Activated CD8-positive, alpha-beta memory T cell treated with anti-CD3 and anti-CD28 coated beads, Interleukin-2, amount 50 U/mL, for 1 hour (primary cell): Measurements from ENCODE around the gene DAZAP1.
"Not testable (repeated sequence)": the region's sequence is repeated elsewhere in the genome, so short reads cannot be mapped to it uniquely, and the experiment has no call there.

Experiments used
- DNase-seq: peaks from one replicate; pipeline ENCODE4 v3.0.0-alpha.2; 2020; ENCODE audit errors: extremely low read depth

Gene DAZAP1

GRCh38 chr19:1473085-1473851 lies 65.9 kb downstream of the DAZAP1 start:
- no peak for DNase-seq

DNA sequence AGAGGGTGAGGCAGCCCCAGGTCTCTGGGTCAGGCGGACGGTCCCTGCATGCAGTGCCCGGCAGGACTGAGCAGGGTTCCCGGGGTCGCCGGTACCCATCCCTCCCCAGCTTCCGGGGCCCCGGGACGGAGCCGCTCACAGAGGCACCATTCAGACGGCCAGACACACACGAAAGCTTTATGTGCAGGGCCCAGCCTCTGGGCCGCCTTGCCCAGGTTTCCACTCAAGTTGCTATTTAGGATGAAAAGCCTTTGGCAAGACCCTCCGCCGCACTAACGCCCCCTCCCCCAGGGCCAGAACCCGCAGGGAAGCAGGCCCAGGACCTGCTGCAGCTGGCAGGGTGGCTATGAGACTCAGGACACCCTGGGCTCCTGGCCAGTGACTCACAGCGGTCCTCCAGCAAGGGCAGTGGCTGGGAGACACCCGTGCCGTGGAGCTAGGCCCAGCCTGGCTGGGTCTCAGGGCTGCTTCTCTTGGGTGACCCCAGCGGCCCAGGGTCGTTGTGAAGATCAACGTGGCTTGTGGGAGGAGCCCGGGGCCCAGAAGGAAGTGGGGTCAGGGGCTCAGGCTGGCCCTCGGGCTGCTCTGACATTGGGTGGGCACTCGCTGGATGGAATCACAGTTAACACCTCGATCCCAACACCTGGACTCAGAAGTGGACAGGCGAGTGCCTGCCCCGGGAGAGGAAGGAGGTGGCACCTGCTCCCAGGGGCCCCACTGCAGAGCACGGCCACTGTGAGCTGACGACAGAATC lies 66.8 kb downstream of the DAZAP1 start:
- no peak for DNase-seq

- DNase-seq = no peak
Observed at GRCh38 chr19:1474765-1475351, 67.5 kb downstream of the DAZAP1 start.

DNA sequence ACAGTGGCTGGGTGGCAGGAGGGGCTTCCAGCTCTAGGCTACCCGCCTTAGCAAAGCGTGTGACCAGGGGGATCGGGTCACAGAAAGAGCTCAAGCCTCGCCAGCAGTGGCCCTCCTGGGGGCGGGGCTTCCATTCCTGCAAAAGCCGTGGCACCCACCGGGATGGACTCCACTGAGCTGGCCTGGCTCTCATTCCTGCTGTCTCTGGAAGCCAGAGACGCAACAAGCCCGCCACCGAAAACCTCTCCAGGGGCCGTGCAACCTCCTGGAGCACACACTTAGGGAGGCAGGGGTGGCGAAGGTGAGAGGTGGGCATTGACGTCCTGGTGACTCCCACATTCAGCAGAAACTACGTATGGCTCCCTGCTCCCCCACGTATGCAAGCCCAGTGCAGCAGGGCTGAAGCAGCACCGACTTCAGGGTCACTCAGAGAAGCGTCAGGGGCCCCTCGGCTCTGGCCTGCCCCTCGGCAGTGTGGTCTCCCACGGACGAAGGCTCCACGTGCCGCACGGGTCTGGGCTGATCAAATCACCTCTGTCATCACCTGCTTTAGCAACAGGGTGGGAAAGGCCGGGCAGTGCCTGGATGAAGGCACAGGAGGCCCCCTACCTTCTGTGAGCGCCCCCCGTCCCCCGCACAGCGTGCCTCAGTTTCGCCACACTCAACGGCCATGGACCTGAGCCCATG lies 68.5 kb downstream of the DAZAP1 start:
- no peak for DNase-seq

GRCh38 chr19:1477056-1477455 lies 69.7 kb downstream of the DAZAP1 start:
- DNase-seq = not testable (repeated sequence)

GRCh38 chr19:1478934-1479707 lies 71.7 kb downstream of the DAZAP1 start, which contains the start of gene C19orf25:
TSS of gene C19orf25 (minus strand) at chr19:1479215. CDS start at chr19:1478903, 312 bp downstream.
- DNase-seq = peak; percentile 60

DNA sequence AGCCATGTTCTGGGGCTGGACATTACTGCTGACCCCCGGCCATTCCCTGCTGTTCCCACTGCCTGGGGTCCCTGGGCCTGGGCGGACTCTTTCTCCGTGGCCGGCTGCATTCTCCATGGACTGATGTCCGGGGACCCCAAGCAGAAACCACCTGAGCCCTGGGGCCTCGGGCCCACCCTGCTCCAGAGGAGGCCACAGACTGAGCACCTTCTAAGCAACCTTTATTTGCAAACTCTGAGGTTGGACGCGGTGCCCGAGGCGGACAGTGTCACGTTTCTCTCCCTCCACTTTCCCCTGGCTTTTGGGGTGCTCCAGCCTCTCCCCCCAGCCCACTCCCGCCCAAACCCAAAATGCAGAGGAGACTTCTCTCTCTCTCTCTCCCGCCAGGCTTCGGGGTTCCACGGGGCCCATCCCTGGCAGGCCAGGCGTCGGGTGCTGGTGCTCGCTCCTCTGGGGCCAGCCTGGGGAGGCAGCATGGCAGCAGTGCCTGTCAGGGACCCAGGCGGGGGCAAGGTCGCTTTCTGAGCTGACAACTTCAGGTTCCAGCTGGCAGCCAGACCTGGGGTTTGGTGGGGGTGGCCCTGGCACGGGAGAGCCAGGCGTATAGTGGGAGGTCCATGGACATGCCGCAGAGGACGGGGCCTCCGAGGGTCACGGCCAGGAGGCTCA lies 74.0 kb downstream of the DAZAP1 start:
- no peak for DNase-seq

- no peak for DNase-seq
Observed at GRCh38 chr19:1481893-1482360, 74.5 kb downstream of the DAZAP1 start.

DNA sequence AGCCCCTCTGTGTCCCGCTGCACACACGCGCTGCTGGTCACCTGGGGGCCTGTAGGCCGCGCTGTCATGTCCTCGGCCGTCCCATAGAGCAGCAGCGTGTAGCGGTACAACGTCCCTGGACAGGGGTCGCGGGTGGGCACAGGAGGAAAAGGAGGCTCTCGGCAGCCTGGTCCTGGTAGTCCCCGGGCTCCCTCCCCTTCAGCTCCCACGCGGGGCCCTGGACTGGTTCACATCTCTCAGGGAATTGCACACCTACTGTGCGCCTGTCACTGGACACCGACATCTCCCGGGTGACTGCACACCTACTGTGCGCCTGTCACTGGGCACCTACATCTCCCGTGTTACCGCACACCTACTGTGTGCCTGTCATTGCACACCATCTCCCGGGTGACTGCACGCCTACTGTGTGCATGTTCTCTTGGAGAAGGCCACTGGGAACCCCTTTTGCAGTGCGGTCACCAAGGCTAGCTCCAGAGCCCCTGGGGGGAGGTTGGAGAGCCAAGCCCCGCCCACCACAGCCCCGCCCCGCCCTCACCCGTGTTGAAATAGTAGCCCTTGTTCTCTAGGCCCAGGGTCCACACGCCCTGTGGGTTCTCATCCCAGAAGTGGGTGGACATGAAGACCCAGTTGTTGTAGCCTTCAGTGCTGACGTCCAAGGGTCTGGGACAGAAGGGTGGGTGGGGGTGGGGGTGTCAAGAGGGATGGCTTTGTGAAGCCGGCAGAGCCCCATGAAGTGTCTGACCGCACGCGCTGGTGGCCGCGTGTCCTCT lies 75.2 kb downstream of the DAZAP1 start:
- DNase-seq = no peak

DNA sequence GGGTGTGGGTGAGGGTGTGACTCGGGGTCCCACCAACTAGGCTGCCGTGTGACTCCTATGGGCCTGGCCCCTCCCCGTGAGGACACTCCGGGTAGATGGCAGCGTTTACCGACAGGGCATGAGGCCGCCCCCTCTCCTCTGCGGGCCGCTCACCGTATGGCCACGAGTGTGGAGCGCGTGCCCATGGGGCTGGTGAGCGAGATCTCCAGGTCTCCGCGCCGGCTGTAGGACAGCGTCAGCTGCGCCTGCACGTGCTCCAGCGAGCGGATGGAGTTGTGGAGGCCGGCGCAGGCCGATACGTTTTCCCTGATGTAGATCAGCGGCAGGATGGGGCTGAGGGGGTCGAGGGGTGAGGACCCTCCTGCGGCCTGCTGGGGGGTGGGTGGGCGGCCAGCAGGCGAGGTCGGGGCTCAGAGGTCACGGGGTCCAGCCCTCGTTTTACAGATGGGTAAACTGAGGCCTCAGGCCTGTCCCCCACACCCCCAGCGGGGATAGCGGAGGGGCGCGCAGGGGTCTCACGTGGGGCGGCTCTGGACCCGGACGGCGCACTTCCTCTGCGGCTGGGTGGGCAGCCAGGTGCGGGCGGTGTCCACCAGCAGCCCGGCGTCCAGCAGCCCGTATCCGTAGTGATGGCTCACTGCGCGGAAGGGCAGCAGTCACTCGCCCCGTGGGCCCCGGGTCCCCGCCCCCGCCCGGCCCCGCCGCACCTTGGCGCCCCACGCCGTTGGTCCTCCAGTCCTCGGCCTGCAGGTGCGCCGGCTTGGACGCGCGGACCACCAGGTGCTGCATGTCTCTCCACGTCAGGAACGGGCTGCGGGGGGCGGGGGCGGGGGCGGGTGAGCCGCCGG lies 76.0 kb downstream of the DAZAP1 start:
- no peak for DNase-seq

- no peak for DNase-seq
Observed at GRCh38 chr19:1483979-1484428, 76.6 kb downstream of the DAZAP1 start.
